B cell (primary cell): Measurements from ENCODE around the gene NRG2. TPM values are rescaled to one million over a fixed set of nuclear protein-coding genes. Genes with fewer than 3 reads are reported as not detected.

ENCODE experiments used
- ATAC-seq: fragments of 200-7000 bp; cut with Tn5 transposase; one replicate; pipeline ENCODE4 v1.10.0; 2021; ENCODE audit warnings: low read depth, mild to moderate bottlenecking, moderate number of reproducible peaks, moderate library complexity
- CTCF ChIA-PET: fragments of 350-600 bp; sonication (Branson Sonifier 250); formaldehyde crosslinking; loops from one replicate; lab custom pipeline; 2021; ENCODE audit warnings: antibody characterized with exemption, inconsistent platforms; lab: Charles Lee
- POLR2A ChIA-PET: fragments of 350-600 bp; sonication (Branson Sonifier 250); formaldehyde crosslinking; loops from one replicate; lab custom pipeline; 2021; ENCODE audit warnings: antibody characterized with exemption; lab: Charles Lee
- DNase-seq: peaks from one replicate; pipeline ENCODE4 v3.0.0; 2013
- H2AFZ ChIP-seq: 2 replicates; pipeline ENCODE4 v1.6.1; 2012; ENCODE audit warnings: mild to moderate bottlenecking, low read depth, low read length; ENCODE audit not compliant: insufficient read depth, poor library complexity, severe bottlenecking
- H3K27ac ChIP-seq, 2 donors: 1 replicate in 1 of 2; 2 replicates in 1 of 2; pipeline ENCODE4 v1.5.1; 2012 to 2013; ENCODE audit warnings: low read length in 2 of 2, mild to moderate bottlenecking in 2 of 2, moderate library complexity in 1 of 2
- H3K27me3 ChIP-seq, 4 experiments: fragments of 200-600 bp in 1 of 4; sonication (generic) in 1 of 4; replicated peaks in 1 of 4; 1 replicate in 2 of 4; 2 replicates in 2 of 4; pipeline versions ENCODE4 v1.6.1 to v1.7.0; 2013 to 2016; ENCODE audit warnings: low read length in 3 of 4, mild to moderate bottlenecking in 2 of 4, mixed read lengths in 1 of 4, moderate library complexity in 1 of 4; ENCODE audit not compliant: insufficient read depth in 4 of 4, control insufficient read depth in 3 of 4; ENCODE audit errors: control extremely low read depth in 1 of 4
- H3K36me3 ChIP-seq, 2 experiments: replicated peaks in 1 of 2; 1 replicate in 1 of 2; 2 replicates in 1 of 2; pipeline versions ENCODE4 v1.6.1 to v1.7.1; 2013; ENCODE audit warnings: low read length in 1 of 2; ENCODE audit not compliant: insufficient read depth in 2 of 2, control insufficient read depth in 1 of 2; ENCODE audit errors: control extremely low read depth in 1 of 2, extremely low read depth in 1 of 2
- H3K4me1 ChIP-seq, 2 donors: fragments of 200-600 bp in 1 of 2; sonication (generic) in 1 of 2; 1 replicate in 1 of 2; 2 replicates in 1 of 2; pipeline versions ENCODE4 v1.5.1 to v1.6.1; 2013 to 2017; ENCODE audit warnings: low read length in 2 of 2; ENCODE audit not compliant: control insufficient read depth in 2 of 2, insufficient read depth in 2 of 2
- H3K4me2 ChIP-seq: replicated peaks from 2 replicates; pipeline ENCODE3; 2012; ENCODE audit warnings: mild to moderate bottlenecking, low read depth, low read length; ENCODE audit not compliant: poor library complexity, severe bottlenecking
- H3K4me3 ChIP-seq, 5 experiments: fragments of 200-600 bp in 1 of 5; sonication (generic) in 1 of 5; 1 replicate in 3 of 5; 2 replicates in 2 of 5; pipeline versions ENCODE4 v1.5.1 to v1.7.0; 2011 to 2016; ENCODE audit warnings: low read length in 4 of 5, mild to moderate bottlenecking in 4 of 5, low read depth in 2 of 5, control low read depth in 1 of 5, moderate library complexity in 1 of 5; ENCODE audit not compliant: insufficient read depth in 1 of 5; ENCODE audit errors: control extremely low read depth in 1 of 5, extremely low read depth in 1 of 5
- H3K79me2 ChIP-seq: fragments of 200-600 bp; sonication (generic); one replicate; pipeline ENCODE4 v1.6.0; 2016; ENCODE audit warnings: low read length; ENCODE audit not compliant: control insufficient read depth, insufficient read depth
- H3K9ac ChIP-seq: fragments of 200-600 bp; sonication (generic); 2 replicates; pipeline ENCODE4 v1.6.1; 2017; ENCODE audit warnings: mild to moderate bottlenecking, low read length, moderate library complexity
- H3K9me3 ChIP-seq, 3 donors: one replicate each; pipeline versions ENCODE4 v1.6.1 to v1.7.1; 2013; ENCODE audit warnings: low read length in 2 of 3; ENCODE audit not compliant: control insufficient read depth in 2 of 3, insufficient read depth in 1 of 3; ENCODE audit errors: control extremely low read depth in 1 of 3
- H4K20me1 ChIP-seq: 2 replicates; pipeline ENCODE4 v1.6.0; 2012; ENCODE audit warnings: mild to moderate bottlenecking, low read length; ENCODE audit not compliant: insufficient read depth, control insufficient read depth, poor library complexity, severe bottlenecking
- H3K27ac Mint-ChIP-seq: one replicate; pipeline ENCODE4 v1.8.0; 2021; ENCODE audit warnings: mixed read lengths
- H3K27me3 Mint-ChIP-seq: one replicate; pipeline ENCODE4 v1.8.0; 2021; ENCODE audit warnings: mixed read lengths
- H3K4me1 Mint-ChIP-seq: one replicate; pipeline ENCODE4 v1.8.0; 2021; ENCODE audit warnings: mixed read lengths
- H3K4me3 Mint-ChIP-seq: one replicate; pipeline ENCODE4 v1.8.0; 2021; ENCODE audit warnings: mixed read lengths
- H3K9me3 Mint-ChIP-seq: one replicate; pipeline ENCODE4 v1.8.0; 2022; ENCODE audit warnings: mixed read lengths; ENCODE audit not compliant: insufficient read depth
- EZH2 ChIP-seq: IDR thresholded peaks from 2 replicates; pipeline ENCODE4 v1.6.1; 2012; ENCODE audit warnings: borderline replicate concordance, low read depth, mild to moderate bottlenecking, moderate library complexity, low read length; ENCODE audit not compliant: insufficient read depth, poor library complexity, severe bottlenecking
- WGBS: methylation state at CpG from one replicate; pipeline ENCODE4 v1.1.5; 2013; ENCODE audit warnings: missing lambda C conversion rate; ENCODE audit not compliant: insufficient coverage; 5-methylcytosine and 5-hydroxymethylcytosine counted together
- intact Hi-C: fragments of 100-400 bp; cut with micrococcal nuclease; formaldehyde crosslinking; loops from one replicate; pipeline ENCODE4 v1.10.0; 2022
- polyA plus RNA-seq: library from polyadenylated mRNA; depleted of rRNA; stranded (reverse); fragments of >200 nt; gene quantifications from 2 replicates; pipeline ENCODE4 v1.2.3, GENCODE V29; 2012
- total RNA-seq, 2 donors: library from RNA; stranded (reverse); fragments of 120-200 nt in 1 of 2; gene quantifications; 1 replicate in 1 of 2; 2 replicates in 1 of 2; pipeline versions ENCODE4 v1.2.3 to v1.2.4, GENCODE V29; 2013 to 2022
- TF ChIP-seq, protein P1 (sequence below): fragments of 200-600 bp; IDR thresholded peaks from one replicate; pipeline ENCODE4 v1.8.0; 2022; ENCODE audit warnings: antibody characterized with exemption, mild to moderate bottlenecking

NRG2 gene
- total and polyA plus RNA-seq, 2 donors (not counting 1 experiment from before 2014, with no cell fraction given) = 0.13 to 0.15 TPM

GRCh38 chr5:140042393-140042642 lies 781 bp downstream of the NRG2 start:
- H3K79me2 ChIP-seq = no peaks in the 10 kb centered on the region
- H3K27me3 ChIP-seq = peaks cover 2 to 59% (median 41%) of the 10 kb centered on the region in 4 experiments
- CTCF ChIA-PET = no interaction called here
- H3K9me3 ChIP-seq = peaks cover 0 to 8% (median 0%) of the 10 kb centered on the region in 3 donors
- H3K4me2 ChIP-seq = peak overlapping the region; percentile 91
- no peak for DNase-seq
- Mint-ChIP-seq H3K4me3 (peak overlapping the region; percentile 84), H3K27me3 (peaks cover 53% of the 10 kb centered on the region), H3K27ac (no peak overlapping the region), H3K4me1 (peaks cover 27% of the 10 kb centered on the region), H3K9me3 (no peaks in the 10 kb centered on the region)
- 1% methylated on average over 19 of the region's 19 CpGs for WGBS
- no peak overlapping the region for H3K27ac ChIP-seq
- no peaks in the 10 kb centered on the region for H4K20me1 ChIP-seq
- H3K9ac ChIP-seq = peak overlapping the region; percentile 65
- H3K4me1 ChIP-seq = peaks cover 26 to 27% of the 10 kb centered on the region in 2 donors
- no peaks in the 10 kb centered on the region for H3K36me3 ChIP-seq
- TF ChIP-seq EZH2 = no peak
- TF ChIP-seq, protein P1, sequence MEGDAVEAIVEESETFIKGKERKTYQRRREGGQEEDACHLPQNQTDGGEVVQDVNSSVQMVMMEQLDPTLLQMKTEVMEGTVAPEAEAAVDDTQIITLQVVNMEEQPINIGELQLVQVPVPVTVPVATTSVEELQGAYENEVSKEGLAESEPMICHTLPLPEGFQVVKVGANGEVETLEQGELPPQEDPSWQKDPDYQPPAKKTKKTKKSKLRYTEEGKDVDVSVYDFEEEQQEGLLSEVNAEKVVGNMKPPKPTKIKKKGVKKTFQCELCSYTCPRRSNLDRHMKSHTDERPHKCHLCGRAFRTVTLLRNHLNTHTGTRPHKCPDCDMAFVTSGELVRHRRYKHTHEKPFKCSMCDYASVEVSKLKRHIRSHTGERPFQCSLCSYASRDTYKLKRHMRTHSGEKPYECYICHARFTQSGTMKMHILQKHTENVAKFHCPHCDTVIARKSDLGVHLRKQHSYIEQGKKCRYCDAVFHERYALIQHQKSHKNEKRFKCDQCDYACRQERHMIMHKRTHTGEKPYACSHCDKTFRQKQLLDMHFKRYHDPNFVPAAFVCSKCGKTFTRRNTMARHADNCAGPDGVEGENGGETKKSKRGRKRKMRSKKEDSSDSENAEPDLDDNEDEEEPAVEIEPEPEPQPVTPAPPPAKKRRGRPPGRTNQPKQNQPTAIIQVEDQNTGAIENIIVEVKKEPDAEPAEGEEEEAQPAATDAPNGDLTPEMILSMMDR = no peak
- intact Hi-C loops = no loop called here
- H3K4me3 ChIP-seq = peak overlapping the region in 4 of 5 experiments; percentile 44 to 61 (median 54)
- ATAC-seq = no peak
- H2AFZ ChIP-seq = peak overlapping the region; percentile 73
- POLR2A ChIA-PET = no interaction called here

DNA sequence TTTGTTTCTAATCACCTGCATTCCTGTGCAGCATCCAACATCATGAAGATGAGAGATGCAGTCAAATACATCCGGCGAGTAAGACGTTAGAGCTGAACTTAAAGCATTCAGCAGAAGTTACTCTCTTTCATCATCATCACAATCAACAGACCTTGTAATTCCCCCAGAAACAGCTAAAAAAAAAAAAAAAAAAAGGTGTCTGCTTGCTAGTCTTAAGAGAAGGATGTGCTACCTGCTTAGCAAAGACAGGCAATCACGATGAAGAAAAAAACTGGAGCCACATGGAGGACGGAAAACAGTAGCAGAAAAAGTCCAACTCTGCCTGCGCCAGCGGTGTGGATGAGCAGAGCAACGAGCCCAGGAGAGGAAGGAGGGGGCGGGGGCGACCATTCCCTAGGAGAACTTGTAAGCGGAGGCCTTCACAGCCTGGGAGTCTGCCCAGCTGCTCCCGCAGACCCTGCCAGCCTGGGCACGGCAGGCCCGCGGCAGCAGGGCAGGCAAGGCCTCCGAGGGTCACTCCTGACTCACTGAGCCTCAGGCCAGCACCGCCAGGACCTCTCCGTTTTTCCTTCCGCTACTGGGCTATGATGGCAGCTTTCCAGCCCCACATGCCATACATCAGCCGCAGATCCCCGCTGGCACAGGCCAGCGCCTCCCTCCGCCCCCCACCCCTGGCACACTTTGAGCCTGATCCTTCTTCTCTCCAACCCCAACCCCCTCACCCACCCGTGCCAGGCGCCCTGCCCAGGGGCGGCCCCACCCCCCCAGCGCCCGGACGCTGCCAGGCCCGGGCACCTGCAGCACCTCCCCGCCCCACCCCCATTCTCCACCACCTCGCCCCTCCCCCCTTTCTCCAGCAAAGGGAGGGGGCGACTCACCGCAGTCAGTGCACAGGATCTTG lies 1.4 kb downstream of the NRG2 start:
- Histone ChIP-seq H3K9me3 (peaks cover 0 to 8% (median 0%) of the 10 kb centered on the region in 3 donors), H3K79me2 (no peaks in the 10 kb centered on the region), H3K4me3 (peak overlapping the region in 4 of 5 experiments; percentile 44 to 61 (median 54)), H3K36me3 (no peaks in the 10 kb centered on the region), H4K20me1 (no peaks in the 10 kb centered on the region), H3K4me1 (peaks cover 26 to 27% of the 10 kb centered on the region in 2 donors), H3K9ac (peak overlapping the region; percentile 65), H3K4me2 (peak overlapping the region; percentile 91), H3K27ac (no peak overlapping the region), H2AFZ (peak overlapping the region; percentile 73), H3K27me3 (peaks cover 2 to 59% (median 46%) of the 10 kb centered on the region in 4 experiments)
- CTCF ChIA-PET = interaction anchor here (1.8 kb wide), 1 partner anchor 74 kb away, joined by 4 read pairs; no protein-coding TSS in a partner anchor
- intact Hi-C loops = no loop called here
- 6% methylated on average over 22 of the region's 34 CpGs for WGBS
- peak overlapping the region; percentile 84 for H3K4me3 Mint-ChIP-seq
- H3K9me3 Mint-ChIP-seq = no peaks in the 10 kb centered on the region
- peaks cover 27% of the 10 kb centered on the region for H3K4me1 Mint-ChIP-seq
- no peak for ATAC-seq
- TF ChIP-seq EZH2 = no peak
- TF ChIP-seq, protein P1 = no peak
- DNase-seq = peak; percentile 36
- peaks cover 55% of the 10 kb centered on the region for H3K27me3 Mint-ChIP-seq
- H3K27ac Mint-ChIP-seq = no peak overlapping the region
- POLR2A ChIA-PET = no interaction called here
